OCI-M2 (cell line): ENCODE data around the gene SPRR4.
"Not testable (repeated sequence)": the region's sequence is repeated elsewhere in the genome, so short reads cannot be mapped to it uniquely, and the experiment has no call there.

Experiments used
- DNase-seq: peaks from one replicate; lab custom pipeline; 2025; ENCODE audit not compliant: unreplicated experiment; lab: John Stamatoyannopoulos, UW

The SPRR4 gene

DNA sequence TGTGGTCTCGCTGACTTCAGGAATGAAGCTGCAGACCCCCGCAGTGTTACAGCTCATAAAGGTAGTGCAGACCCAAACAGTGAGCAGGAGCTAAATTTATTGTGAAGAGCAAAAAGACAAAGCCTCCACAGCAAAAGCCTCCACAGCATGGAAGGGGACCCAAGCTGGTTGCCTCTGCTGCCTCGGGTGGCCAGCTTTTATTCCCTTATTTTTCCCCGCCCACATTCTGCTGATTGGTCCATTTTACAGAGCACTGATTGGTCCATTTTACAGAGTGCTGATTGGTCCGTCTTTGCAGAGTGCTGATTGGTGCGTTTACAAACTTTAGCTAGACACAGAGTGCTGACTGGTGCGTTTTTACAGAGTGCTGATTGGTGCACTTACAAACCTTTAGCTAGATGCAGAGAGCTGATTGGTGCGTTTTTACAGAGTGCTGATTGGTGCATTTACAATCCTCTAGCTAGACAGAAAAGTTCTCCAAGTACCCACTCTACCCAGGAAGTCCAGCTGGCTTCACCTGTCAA lies 40.8 kb downstream of the SPRR4 start:
- DNase-seq: not testable (repeated sequence)

- DNase-seq: not testable (repeated sequence)
Measured at GRCh38 chr1:153021829-153022228, 51.4 kb downstream of the SPRR4 start.
